HG03521 (cell line): ENCODE results near the gene DNAH17.

ENCODE experiments used
- ATAC-seq: cut with Tn5 transposase; IDR thresholded peaks from one replicate; pipeline ENCODE4 v1.9.1; 2021; ENCODE audit warnings: mild to moderate bottlenecking, moderate library complexity; ENCODE audit not compliant: unreplicated experiment

Gene DNAH17

DNA sequence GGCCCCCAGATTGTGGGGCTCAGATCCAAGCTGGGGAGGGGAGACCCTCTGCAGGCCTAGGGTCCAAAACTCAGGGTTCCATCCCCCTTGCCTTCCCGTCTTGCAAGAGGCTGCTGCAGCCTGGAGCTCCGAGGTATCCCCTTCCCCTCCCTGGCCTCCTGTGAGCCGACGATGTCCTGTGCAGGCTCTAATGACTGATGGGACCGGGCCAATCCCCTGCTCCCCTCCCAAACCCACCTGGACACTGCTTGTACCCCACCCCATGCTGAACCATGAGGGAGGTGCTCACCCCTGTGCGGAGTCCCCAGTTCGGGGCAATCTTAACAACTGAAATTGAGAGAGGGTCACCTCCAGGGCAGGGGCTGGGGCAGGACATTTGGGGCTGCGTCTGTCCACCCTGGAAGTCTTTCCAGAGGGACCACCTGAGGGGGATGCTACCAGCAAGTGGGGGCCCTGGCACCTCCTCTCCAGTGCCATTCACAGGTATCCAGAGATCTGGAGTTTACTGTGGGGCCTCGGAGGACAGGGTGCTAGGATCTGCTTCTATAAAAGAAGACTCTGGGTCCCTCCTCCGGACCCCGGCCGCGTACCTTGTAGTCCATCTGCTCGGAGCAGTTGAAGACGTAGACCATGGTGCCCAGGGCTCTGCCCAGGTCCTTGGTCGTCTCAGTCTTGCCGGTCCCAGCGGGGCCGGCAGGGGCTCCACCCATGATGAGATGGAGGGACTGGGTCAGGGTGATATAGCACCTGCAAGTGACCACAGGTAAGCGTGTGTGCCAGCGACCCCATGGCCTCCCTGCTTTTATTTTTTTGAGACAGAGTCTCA is 77.3 kb downstream of the DNAH17 start:
- ATAC-seq, result no peak

DNA sequence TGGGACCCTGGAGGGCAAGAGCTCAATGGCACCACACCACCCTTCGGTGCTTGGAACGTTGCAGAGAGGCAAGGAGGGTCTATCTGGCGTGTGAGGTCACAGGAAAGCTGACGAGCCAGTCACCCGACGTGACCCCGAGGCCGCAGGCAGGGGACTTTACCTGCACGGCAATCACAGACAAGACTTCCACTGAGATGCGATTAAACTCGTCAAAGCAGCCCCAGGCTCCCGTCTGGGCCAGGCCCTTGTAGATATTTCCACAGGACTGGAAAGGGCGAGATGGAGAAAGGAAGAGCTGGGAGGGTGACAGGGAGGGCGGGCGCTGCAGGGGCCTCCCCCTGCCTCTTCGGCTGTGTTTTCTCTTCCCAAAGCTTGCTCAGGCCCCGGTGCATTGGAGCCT is 78.3 kb downstream of the DNAH17 start:
- ATAC-seq, result no peak

DNA sequence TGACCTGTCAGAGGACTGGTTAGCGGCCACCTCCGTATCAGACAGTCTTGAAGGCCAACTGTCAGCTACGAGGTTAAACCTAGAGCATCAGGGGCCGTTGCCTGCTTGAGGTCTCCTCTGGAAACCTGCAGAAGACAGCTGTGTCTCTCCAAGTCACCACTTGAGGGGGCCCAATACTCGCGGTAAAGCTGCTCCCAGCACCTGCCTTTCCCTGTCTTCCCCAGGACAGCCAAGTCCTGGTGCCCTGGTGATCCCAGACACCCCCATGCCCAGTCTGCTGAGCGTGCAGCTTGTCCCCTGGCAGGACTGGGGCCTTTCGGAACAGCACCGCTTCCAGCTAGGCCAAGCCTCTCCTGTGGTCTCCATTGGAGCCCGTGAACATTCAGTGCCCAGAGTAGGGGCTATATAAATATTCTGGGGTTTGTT is 80.1 kb downstream of the DNAH17 start:
- no peak for ATAC-seq

DNA sequence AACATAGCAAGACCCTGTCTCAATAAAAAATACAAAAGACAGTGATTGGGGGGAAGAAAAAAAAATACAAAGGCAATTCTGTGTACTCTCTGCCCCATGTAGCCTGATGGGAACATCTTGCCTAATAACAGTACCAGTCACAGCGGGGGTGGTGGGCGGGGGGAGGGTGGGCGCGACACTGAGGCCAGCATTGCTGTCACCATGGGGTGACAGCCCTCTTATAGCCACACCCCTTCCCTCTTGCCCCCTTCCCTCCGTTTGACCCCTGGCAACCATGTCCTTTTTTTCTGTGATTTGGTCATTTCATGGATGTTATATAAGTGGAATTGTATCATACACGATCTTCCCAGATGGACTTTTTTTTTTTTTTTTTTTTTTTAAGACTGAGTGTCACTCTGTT is 80.9 kb downstream of the DNAH17 start:
- ATAC-seq, result no peak

DNA sequence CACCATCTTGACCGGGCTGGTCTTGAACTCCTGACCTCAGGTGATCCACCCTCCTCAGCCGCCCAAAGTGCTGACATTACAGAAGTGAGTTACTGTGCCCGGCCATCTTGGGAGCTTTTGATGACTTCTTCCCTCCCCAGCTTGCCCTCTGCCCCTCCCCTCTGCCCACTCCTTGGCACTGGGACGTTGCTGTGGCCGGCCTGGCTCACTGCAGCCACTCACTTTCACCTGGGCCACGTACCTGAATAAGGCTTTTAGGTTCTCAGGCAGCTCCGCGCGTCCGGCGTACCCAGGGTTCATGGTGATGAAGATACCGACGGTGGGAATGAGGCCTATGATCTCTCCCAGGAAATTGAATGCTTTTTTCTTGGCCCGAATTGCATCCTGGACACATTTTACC is 81.6 kb downstream of the DNAH17 start:
- no peak for ATAC-seq

DNA sequence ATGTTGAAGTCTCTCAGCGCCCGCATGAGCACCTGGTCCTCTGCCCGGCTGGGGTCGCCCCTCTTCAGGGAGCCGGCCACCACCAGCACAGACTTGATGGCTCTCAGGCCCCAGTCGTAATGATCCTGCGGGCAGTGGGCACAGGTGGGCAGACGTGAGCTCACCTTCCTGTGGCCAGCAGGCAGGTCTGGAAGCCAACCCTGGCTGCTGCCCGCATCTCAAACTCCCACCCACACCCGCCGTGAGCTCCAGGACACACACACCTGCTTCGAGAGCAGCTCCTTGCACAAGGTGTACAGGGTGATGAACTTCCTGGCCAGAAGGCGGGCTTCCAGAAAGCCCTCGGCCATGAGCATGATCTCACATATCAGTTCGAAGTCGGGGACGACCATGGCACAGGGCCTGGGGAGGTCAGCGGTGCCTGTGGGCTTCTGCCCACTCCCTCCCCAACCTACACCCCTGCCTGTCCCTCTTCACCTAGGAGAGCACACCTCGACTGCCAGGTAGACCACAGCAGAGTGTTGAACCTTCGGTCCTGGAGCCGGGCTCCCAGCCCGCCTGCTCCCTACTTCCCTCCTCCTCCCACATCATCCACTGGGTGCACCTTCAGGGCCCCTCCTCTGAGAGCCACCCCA is 82.4 kb downstream of the DNAH17 start:
- ATAC-seq, result no peak

DNA sequence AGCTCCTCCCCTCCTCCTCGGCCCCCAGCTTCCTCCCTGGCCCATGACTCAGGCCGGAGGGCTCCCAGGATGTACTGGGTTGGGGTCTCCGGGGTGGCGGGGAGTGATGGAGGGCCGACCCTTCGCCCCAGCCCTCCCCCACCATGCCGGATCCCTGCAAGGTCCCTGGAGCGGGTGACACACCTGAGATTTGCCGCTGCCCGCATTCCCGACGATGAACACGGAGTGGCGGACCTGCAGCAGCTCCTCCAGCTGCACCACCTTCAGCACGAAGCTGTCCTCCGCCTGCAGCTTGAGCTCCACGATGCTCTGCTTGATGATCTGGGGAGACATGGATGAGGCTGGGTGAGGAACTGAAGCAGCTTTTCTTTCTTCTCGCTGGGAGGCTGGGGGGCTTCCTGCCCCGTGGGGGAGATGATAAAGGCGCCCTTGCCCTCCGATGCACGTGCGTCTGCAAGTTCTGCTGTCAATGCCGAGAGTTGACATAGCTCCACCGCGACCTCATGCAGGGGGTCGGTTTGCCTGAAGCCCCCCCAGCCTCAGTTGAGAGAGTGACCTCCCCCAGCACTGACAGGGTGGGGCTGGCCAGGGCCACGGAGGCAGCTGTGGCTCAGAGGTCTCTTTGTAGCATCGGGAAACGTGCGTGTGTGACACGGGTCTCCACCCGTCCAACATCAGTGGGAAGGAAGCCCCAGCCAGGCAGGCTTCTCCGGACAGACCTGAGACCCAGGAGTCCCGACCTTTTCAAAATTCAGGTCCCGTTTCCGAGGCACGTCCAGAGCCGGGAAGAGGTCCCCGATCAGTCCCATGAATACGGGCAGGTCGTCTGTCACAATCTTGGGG is 83.1 kb downstream of the DNAH17 start:
- ATAC-seq, result no peak

DNA sequence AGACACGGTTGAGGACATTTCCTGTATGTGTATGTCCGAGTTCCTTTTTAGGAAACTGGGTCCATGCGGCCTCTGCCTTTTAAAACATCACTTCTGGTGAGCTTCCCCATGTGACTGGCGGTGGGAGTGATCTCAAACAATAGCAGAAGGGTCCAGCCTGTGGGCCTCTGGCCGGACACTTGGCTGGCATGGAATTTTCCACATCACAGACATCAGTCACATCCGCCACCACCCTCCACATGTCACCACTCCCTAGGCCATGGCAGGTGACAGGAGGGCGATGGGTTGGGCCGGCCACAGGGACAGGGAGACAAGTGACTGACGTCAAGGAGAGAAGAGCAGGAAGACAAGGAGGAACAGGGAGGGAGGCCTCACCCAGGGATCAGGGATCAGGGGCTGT is 83.7 kb downstream of the DNAH17 start:
- ATAC-seq, result no peak

DNA sequence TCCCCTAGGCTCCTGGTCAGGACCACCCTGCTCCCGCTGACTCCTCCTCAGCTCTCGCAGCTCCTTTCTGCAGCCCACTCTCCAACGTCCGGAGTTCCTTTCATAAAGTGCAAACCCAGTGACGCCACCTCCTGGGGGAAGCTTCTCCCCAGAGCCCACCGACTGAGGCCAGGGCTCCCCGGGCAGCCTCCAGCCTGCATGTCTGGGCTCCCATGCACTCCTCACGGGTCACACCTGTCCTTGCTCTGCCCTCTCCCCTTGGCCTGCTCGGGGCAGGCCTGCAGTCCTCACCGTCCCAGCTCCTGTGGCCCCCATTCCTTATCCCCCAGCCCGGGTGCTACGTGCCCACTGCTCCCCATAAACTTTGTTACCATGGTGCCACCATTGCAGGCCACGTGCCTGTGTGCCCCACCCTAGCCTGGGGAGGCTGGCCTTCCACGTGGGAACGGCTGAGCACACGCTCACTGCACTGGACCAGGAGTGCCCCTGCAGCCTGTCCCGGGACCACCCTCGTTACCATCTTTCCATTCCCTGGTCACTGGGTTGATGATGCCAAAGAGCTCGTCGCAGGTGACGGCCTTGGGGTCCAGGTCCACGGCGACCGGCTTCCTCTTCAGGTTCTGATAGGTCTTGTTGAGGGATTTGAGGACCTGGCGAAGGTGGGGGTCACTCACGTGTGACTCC is 84.9 kb downstream of the DNAH17 start:
- ATAC-seq, result no peak

DNA sequence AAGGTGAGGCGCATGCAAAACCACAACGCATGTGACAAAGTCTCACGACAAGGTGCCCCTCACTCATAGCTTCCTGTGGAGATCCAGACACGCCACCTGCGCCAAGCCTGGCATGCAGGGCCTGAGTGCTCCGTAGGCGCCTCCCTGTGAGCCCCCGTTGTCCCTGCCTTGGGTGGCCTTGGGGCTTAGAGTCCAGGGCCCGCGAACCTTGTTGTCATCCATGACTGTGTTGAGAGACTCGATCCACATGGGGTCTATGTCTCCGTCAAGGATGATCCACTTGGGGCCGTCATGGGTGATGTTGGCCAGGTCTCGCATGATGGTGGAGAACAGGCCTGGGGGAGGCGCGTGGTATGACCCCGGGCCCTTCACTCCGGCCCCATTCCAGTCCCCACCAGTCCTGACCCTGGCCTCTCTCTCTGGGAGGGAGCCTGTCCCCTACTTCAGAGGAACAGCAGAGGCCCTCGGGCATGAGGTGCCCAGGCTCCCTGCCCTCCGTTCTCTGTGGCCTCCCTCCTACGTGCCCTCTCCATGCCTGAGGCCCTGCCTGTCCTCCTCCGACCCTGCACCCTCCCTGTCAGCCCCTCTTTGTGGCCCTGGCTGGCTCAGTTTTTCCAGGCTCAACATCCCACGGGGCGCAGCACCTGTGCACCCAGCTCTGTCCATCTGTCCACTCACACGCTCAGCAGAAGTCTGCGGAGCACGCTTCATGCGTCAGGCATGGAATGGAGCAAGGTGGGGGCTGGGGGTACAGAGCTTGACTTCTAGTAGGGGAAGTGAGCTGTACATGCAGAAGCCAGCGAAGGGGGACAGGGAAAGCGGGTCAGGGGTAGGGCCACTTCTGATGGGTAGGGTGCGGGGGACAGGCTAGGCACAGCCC is 85.7 kb downstream of the DNAH17 start:
- ATAC-seq, result no peak

DNA sequence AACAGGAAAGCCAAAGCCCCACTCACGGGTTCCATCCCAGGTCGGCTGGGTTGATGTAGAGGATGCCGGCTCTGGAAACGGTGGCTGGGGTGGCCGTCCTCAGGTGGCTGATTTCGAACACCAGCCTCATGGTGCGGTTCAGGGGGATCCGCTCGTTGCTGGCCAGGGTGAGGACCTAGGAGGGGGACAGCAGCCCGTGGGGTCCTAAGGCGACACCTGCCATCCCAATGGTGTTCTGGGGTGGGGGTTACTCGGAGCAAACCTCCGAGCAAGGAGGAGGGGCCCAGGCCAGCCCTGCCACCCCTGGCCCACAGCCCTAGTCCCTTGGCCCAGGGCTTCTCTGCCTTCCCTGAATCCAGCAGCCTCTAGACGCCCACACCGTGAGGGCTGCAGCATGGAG is 86.5 kb downstream of the DNAH17 start:
- ATAC-seq, result no peak

DNA sequence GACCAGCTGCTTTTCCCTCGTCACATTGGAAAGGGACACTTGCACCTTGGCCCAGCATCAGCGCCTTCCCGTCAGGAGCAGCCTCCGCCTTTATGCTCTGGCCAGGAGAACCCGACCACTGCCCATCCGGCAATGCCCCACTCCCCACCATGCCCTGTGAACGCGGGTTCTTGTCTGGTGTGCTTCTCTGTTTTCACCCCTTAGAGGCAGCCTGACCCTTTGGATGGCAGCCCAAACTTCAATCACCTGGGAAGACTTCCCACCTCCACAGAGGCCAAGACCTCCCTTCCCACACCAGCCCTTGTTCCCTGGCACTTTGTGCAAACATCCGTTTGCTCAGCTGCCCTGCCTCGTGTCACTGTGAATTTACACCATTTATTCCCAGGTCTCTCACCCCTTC is 87.0 kb downstream of the DNAH17 start:
- ATAC-seq, result no peak

DNA sequence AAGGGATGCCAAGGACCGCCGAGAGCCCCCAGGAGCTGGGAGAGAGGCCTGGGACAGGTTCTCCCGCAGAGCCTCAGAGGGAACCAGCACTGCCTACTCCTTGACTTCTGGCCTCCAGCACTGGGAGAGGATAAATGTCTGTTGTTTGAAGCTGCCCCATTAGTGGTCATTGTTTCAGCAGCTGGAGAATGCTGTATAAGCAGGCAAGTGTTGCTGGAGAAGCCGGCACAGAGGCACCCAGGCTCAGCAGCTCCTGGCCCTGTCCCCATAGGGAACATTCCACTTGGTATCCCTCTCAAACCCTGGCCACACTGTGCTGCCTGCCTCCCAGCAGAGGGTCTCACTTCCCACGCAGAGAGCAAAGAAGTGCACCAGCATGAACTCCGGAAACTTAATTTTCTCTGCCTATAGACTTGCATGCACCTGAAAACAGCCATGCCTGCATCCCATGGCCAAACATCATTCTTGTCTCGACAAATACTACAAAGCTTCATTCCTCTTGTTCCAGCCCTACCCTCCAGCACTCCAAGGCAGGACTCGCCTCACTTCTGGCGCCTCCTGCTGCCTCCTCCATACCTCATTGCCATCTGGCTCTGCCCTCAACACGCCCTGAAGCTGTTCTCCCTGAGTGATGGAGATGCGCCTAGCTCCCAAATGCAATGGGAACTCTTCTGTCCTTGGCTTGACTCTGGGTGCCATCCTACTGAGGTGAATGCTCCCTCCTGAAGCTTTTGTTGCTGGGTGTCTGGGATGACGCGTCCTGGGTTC is 88.1 kb downstream of the DNAH17 start:
- ATAC-seq, result no peak

DNA sequence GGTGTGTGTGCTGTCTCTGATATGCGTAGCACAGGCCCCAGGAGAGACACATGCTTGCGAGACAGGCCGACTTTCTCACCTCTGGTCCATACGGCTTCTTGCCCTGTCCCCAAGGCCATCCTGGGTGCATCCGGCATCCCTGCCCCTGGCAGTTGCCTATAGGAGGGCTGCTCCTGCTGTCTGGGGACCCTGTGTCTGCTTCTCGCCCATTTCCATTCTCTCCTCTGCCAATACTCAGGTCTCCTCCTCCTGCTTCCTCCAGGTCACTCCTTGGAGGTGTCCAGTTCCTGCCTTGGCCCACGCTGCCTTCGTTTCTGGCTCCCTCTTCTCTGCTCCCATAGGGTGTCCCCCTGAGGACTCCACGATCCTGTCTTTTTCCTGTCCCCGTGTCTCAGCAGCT is 89.0 kb downstream of the DNAH17 start:
- ATAC-seq, result no peak

DNA sequence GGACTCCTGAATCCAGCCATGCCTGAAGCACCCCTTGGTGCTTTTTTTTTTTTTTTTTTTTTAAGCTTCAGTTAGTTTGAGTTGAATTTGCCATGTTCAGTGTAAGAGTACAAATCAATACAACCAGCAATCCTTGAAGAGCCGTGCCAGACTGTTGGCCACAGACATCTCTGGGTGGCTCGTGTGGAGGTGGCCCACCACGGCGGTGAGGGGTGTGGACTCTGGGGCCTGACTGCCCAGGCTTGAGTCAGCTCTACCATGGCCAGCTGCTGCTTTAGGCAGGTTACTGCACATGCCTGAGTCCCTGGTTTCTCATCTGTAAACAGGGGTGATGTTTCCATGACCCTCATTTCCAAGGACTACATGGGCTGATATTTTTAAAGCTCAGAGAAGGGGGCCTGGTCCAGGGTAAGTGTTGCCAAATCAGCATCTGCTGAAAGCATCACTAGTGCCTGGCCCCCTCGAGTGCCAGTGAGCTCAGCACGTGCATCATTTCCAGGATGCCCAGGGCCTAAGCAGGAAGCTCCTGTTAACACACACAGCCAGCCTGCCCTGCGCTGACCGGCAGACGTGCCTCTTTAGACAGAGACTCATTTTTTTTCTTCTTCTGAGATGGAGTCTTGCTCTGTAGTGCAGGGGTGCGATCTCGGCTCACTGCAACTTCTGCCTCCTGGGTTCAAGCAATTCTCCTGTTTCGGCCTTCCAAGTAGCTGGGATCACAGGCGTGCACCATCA is 90.1 kb downstream of the DNAH17 start:
- no peak for ATAC-seq

DNA sequence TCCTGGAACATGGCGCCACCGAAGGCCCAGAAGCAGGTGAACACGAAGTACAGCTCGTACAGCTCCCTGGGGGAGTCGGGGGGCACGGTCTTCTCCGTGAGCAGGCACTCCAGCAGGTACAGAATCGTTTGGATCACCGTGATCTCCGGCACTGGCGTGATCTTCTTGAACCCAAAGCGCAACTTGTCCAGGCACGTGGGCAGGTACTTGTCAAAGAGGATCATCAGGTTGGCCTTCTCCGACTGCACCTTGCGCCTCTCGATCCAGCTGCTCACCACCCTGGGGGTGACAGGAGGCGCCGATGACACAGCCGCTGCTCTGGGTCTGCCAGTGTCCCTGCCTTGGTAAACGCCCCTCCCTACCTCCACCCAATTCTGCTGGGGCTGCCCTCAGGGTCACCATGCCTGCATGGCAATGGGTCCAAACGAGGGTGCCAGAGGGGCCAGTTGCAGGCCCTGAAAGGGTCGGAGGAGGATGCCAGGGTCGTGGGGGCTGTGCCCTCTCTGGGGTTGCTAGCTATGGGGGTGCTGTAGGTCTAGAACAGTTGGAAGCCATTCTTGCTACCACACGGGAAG is 90.9 kb downstream of the DNAH17 start:
- ATAC-seq, result no peak

DNA sequence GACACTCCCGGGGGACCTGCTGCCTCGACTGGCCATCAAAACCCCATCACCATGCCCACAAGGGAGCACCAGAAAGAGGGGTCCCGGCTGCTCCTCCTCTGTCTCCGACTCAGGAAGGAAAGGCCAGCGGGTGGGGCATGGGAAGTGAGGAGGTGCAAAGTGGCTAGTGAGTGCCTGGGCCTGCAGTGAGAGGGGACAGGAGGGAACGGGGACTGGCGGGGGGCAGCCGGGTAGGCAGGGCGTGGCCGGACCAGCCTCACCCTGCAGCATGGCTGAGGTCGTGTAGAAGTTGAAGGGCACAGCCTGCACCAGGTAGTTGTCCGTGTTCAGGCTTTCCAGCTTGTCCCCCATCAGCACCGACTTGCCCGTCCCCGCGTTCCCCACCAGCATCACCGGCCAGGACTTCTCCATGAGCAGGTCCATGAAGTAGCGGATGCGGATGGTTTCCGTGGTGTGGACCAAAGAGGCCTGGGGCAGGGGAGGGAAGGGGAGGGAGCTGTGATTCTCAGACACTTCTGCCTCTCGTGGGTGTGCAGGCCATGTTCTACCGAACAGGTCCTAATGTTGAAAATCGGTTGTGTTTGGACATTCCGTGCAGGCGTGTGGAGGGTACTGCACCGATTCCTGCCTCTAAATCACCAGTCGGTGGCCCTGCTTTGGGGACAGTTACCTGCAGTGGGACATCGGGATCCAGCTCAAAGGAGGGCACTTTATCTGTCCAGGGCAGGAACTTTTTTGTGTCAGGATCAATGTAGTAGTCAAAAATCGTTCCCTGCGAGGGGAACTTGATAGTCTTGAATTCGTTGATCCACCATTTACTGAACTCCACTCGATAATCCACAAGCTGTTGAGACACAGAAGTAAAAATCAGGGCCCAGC is 91.7 kb downstream of the DNAH17 start:
- ATAC-seq, result no peak
